ENCODE results near the gene CCDC116.
"Not testable (repeated sequence)": the region's sequence is repeated elsewhere in the genome, so short reads cannot be mapped to it uniquely, and the experiment has no call there.

CCDC116 gene

GRCh38 chr22:21632237-21632895 lies at the start of gene CCDC116:
Gene CCDC116, plus strand, starts transcription at chr22:21632760. Its CDS starts 422 bp downstream, at chr22:21633182.
- DNase-seq = no peak

- no peak for DNase-seq
Observed at GRCh38 chr22:21582801-21583740, 49.5 kb upstream of the CCDC116 start.

GRCh38 chr22:21585389-21585788 lies 47.2 kb upstream of the CCDC116 start:
- DNase-seq = no peak

- DNase-seq = peak in 29 of 51 donors; percentile 3 to 54 (median 26)
Observed at GRCh38 chr22:21587803-21588611, 44.6 kb upstream of the CCDC116 start.

GRCh38 chr22:21589396-21589795 lies 43.2 kb upstream of the CCDC116 start:
- DNase-seq = no peak

GRCh38 chr22:21590809-21591641 lies 41.5 kb upstream of the CCDC116 start:
- DNase-seq = peak in 1 of 51 donors; percentile 20

- DNase-seq = no peak
Observed at GRCh38 chr22:21591695-21592094, 40.9 kb upstream of the CCDC116 start.

- no peak for DNase-seq
Observed at GRCh38 chr22:21592422-21592821, 40.1 kb upstream of the CCDC116 start.

GRCh38 chr22:21593406-21594232 lies 38.9 kb upstream of the CCDC116 start:
- DNase-seq = peak in 5 of 51 donors; percentile 3 to 12 (median 5)

GRCh38 chr22:21594865-21595452 lies 37.6 kb upstream of the CCDC116 start:
- peak in 14 of 51 donors; percentile 2 to 49 (median 24) for DNase-seq

GRCh38 chr22:21596356-21597135 lies 36.0 kb upstream of the CCDC116 start:
- not testable (repeated sequence) for DNase-seq

GRCh38 chr22:21598302-21598701 lies 34.3 kb upstream of the CCDC116 start:
- DNase-seq = no peak

- no peak for DNase-seq
Observed at GRCh38 chr22:21599053-21599893, 33.3 kb upstream of the CCDC116 start.

- DNase-seq = no peak
Observed at GRCh38 chr22:21602579-21602978, 30.0 kb upstream of the CCDC116 start.

- DNase-seq = no peak
Observed at GRCh38 chr22:21603973-21604372, 28.6 kb upstream of the CCDC116 start.

- no peak for DNase-seq
Observed at GRCh38 chr22:21605887-21606564, 26.5 kb upstream of the CCDC116 start.

- DNase-seq = no peak
Observed at GRCh38 chr22:21606775-21607174, 25.8 kb upstream of the CCDC116 start.

All from hypothalamus (tissue), 51 donors.